Measurements from ENCODE around the gene AGER.
A peak's percentile ranks its signal among the peaks of the same experiment; 100 is the strongest.

Gene AGER

DNA sequence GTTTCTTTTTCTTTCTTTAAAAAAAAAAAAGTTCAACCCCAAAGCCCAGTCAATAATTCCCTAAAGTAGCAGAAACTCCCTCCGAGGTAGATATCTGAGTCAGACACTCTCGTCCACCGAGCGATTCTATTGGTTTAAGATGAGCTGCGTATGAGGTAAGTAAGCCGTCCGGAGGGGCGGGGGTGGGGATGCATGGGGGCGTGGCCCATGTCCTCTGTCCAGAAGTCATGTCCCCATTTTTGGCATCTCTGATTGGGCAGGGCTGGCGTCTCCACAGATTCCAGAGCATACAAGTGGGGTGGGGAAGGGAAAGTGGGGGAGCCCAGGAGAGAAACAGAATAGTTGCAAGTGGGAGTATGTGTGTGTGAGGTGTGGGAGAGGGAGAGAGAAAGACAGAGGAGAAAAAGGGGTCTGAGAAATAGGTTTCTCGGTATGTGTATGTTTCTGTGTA lies 1.7 kb upstream of the AGER start:
- DNase-seq = peak; percentile 57 to 64

DNA sequence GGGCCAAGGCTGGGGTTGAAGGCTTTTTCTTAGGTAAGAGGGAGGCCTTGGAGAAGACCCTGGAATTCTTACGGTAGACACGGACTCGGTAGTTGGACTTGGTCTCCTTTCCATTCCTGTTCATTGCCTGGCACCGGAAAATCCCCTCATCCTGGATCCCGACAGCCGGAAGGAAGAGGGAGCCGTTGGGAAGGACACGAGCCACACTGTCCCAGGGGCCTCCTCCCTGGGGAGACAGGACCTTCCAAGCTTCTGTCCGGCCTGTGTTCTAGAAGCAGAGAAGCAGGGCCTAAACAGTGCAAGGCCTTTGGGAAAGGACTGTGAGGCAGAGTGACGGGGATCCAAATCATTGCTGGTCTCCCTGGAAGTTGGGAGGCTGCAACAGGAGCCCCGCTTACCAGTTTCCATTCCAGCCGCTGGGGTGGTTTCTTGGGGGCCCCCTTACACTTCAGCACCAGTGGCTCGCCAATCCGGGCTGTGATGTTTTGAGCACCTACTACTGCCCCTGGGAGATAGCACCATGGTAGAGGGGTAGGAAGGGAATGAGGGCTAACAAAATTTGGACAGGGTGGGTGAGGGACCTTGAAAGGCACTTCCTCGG lies 470 bp downstream of the AGER start:
- no peak for DNase-seq

DNA sequence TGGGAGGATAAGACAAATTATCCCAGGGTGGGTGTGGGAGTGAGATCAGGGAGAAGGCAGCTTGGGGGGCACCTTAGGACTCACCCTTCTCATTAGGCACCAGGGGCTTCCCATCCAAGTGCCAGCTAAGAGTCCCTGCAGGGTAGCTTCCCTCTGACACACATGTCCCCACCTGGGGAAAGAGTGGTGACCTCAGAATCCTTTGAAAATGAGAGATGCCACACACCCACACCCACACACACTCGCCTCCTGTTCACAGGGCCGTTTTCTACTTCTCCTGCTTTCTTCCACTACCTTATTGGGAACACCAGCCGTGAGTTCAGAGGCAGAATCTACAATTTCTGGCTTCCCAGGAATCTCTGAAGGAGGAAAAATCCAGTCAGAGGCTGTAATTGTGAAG lies 1.0 kb downstream of the AGER start:
- no peak for DNase-seq

DNA sequence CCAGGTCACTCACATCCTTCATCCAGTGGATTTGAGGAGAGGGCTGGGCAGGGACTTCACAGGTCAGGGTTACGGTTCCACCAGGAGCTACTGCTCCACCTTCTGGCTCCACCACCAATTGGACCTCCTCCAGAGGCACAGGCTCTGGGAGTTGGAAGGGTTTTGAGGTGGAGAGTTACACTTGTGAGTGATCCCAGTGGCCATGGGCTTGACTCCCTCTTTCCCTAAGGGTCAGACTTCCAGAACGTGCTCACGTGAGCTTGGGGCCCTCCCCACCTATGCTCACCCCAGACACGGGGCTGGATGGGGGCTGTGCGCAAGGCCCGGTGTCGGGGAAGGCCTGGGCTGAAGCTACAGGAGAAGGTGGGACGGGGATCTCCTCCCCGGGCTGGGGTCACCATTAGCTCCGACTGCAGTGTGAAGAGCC lies 1.5 kb downstream of the AGER start:
- DNase-seq = no peak

DNA sequence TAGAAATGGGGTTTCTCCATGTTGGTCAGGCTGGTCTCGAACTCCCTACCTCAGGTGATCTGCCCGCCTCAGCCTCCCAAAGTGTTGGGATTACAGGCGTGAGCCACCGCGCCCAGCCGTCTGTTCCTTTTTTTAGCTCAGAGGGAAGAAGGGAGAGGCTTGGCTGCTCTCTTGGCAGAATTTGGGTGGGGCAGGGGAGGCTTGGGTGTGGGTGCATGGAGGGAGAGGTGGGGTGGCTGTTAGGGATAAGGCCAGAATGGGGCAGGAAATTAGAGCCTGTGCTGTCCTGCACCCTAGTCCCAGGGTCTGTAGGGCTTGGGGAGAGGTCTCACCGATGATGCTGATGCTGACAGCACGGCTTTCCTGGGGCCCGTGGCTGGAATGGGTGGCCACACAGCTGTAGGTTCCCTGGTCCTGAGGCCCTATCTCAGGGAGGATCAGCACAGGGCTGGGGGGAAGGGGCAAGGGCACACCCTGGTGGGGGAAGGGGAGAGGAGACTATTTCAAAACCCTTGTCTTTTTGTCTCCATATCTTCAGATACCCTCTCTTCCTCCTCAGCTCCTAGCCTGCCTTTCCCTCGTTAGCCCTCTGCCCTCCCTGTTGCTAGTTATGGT lies 2.0 kb downstream of the AGER start:
- no peak for DNase-seq

DNA sequence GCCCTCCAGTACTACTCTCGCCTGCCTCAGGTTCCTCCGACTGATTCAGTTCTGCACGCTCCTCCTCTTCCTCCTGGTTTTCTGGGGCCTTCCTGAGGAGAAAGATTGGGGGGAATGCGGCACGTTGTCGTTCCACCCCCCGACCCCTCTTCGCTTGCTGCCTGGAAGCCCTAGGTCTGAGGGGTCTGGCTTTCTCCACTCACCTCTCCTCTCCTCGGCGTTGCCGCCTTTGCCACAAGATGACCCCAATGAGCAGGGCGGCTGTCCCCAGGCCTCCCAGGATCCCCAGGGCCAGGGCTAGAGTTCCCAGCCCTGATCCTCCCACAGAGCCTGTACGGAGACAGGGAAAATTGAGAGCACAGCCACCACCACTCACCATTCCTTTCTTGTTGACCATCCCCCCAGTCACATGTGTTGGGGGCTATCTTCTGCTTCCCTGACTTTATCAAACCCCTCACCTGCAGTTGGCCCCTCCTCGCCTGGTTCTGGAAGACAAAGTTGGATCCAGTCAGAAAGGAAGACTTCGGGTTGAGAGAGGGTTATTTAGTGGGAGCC lies 2.8 kb downstream of the AGER start:
- no peak for DNase-seq

DNA sequence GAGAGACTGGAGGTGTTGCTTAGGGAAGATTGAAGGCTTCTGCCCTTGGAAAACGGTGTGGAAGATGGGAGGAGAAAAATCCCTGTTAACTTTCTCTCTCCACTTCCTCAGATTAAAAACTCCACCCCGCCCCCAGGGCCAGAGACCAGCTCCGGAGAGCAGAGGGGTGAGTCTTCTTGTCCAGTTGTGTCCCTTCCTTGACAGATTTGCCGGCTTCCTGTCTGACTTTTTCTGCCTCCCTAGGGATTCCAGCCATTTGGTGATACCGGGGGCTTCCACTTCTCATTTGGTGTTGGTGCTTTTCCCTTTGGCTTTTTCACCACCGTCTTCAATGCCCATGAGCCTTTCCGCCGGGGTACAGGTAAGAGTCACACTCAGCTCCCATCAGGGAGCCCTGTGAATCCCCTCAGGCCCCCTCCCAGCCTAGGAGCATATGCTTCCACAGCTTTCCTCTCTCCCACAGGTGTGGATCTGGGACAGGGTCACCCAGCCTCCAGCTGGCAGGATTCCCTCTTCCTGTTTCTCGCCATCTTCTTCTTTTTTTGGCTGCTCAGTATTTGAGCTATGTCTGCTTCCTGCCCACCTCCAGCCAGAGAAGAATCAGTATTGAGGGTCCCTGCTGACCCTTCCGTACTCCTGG lies 4.2 kb downstream of the AGER start:
- no peak for DNase-seq

DNA sequence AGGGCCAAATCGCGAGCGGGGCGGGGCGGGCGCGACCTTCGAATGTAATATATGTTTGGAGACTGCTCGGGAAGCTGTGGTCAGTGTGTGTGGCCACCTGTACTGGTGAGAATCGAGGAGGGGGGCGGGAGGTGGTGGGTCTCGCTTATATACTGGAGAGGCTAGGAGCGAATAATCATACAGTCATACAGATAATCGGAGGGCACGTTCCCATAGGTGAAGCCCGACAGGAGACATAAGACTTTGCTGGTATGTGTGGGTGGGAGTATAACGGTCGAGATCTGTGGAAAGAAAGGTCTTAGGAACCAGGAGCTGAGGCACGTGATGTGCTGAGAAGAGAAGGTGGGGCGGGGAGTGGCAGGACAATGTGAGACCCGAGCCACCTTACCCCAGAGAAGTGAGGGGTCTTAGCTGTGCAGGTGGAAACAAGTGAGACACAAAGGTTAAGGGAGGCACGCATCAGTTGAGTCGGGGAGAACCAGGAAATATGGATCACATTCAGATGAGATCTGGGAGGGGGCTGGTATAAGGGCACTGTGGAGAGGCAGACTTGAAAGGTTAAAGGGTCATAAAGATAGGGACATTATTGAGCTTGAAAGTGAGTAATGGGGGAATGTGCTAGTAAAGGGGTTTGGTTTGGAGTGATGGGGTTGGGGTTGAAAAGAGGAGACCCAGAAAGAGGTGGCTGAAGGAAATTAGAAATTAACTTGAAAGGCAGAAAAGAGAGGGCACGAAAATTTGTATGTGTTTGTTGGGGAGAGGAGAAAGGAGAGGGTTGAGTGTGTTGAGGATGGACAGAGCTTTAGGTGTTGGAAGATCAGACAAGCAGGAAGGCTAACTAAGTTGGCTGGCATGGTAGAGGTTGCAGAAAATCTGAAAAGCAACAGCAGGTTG lies 5.3 kb downstream of the AGER start:
- DNase-seq = no peak

DNA sequence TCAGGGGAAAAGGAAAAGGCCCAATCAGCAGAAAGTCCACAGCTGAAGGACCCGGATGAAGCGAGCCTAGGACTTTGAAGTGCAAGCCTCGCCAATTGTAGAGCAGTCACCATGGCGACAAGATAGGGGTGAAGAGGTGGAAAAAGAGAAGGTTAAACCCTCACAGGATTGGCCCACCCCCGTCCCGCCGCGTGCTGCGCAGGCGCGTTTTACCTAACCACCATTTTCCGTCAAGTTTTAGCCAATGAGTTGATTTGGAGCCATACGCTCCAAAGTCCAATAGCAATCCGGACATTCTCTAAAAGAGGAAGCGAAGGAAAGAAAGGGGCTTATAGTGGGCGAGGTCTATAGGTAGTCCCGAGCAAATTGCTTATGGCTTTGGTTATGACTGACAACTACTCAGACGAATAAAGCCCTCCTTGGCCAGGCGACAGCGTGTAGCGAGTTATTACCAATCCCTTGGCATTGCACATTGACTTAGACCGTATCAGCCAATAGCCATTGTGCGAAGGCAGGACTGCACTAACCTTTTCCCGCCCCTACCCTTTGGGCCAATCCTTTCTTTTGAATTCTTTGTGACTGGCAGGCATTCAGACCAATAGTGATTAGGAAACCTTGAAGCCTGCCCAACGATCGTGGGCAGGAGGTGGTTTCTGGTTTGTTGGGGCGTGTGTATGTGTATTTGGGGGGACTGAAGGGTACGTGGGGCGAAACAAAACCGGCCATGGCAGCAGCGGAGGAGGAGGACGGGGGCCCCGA lies 6.1 kb downstream of the AGER start, which contains the start of gene RNF5:
RNF5 (plus strand) TSS at position 618 of the 759 bp plus-strand sequence; CDS start at position 725, 107 bp downstream.
- peak; percentile 92 to 93 for DNase-seq

DNA sequence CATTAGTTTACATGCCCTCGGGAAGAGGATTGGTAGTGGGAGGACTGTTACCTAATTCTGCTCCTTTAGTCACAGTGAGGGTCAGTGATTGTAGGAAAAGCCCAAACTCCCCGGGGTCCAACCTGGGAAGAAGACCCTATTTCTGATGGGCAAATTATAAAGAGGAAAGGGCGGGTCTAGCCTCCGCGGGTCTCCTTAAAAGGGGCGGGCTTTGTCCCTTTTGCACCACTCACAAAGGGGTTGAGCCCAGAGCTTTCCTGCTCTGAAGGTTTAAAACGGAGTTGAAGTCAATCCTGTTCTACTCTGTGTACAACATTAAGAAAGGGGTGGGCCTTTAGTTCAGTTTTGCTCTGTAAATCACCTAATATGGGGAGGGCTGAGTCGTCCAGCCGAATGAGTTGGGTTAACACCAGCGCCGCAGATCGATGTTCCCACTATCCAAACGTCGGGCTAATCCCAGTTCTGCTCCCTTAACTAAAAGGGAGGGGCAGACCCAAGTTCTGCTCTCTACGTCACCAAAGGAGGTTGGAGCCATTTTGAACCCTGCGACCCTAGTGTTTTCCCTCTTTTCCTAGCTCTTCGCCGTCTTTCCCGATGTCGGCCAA lies 6.8 kb downstream of the AGER start:
- peak in 1 of 2 donors; percentile 31 for DNase-seq

DNA sequence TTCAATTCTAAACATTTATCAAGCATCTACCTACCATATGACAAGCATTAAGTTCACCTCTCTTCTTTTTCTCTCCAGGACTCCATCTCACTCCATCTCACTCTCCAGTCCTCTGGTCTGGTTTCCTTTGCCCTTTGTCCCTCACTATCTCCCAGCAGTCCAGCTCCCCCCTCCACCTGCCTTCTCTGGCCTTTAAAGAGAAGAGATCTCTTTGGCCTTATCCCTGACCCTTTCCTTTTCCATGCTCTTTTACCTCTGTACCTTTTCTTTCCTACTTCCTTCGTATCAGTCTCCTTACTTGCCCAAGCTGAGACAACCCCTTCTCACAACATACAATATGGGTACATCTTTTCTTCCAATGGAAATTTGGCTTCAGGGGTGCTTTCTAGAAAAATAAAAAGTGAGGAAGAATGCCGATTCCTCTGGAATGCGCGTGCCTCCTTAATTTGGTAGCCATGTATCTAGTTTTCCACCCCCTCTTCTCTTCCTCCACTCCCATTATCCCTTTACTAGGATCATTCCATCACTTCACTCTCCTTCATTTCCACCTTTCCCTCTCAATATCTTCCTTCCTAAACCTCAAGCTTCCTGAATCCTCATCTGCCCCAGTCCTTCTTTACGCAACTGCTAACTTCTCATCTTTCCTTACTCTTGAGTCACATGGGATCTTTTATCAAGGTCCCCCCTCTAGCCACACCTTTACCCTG lies 7.4 kb downstream of the AGER start:
- DNase-seq = no peak

DNA sequence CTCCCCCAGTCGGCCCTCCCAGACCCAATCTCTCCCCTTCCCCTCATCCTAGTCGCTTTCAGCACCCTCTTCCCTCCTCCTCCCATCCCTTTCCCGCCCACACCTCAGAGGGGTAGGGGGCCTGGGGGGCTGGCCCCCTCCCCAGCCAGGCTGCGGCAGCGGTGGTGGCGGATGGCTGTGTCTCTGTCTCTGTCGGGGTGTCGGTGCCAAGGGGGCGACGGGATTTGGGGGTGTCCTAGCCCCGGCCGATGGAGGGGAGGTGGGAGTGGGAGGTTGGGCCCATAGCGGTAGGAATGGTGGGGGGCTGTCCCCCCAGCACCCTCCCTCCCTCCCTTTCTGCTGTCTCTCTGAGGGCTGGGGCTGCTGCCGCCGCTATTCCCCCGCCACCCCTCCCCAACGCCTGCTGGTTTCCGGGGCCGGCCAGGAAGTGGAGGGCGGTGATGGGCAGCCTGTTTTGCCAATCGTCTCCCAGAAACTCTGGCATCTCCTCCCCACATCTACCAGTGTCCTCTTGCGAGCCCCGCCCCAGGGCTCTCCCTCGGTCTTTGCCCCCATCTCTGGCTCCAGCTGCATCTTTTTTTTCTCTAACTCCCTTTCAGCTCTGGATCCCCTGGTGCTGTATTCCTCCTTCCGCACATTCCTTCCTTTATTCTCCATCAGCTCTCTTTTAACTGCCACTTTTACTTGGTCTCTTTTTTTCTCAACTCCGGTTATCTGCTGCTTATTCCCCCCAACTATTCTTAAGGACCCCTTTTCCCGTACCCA lies 8.2 kb downstream of the AGER start, which contains the start of gene AGPAT1:
AGPAT1 (minus strand) TSS at position 374 of the 765 bp plus-strand sequence. CDS start 4,588 bp downstream, outside the sequence.
- peak; percentile 93 to 97 for DNase-seq

DNA sequence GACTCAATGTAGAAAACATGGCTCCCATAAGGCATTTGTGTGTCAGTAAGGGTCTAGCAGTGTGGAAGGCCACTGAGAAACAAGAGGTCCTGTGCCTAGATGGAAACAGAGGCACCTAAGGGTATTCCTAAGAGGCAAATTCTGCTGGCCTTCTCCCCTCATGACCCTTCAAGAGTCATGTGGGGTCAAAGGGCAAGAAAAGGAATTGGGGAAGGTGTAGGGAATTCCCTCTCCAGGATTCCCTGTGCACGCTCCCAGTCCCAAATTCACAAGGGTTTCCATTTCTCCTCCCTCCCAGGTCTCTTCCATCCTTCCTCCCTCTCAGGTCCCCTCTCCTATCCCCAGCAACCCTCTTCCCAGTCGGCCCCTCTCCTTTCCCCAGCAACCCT lies 8.7 kb downstream of the AGER start:
- no peak for DNase-seq

DNA sequence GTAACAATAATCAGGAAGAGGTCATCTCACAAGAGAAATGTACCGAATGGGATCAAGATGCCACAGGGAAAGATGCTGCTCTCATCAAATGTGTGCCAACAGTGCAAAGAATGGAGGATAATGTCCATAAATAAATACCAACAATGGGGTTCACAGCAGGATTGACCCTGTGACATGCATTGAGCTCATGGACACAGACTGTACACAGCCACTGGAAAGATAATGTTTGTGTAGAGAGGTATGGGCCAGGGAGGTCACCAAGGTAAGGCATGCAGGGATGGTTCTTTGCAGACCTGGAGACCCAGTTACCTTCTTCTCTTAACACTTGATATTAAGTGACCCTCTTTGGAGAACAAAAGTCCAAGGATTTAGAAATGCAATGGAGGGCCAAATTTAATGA lies 9.6 kb downstream of the AGER start:
- DNase-seq = no peak

DNA sequence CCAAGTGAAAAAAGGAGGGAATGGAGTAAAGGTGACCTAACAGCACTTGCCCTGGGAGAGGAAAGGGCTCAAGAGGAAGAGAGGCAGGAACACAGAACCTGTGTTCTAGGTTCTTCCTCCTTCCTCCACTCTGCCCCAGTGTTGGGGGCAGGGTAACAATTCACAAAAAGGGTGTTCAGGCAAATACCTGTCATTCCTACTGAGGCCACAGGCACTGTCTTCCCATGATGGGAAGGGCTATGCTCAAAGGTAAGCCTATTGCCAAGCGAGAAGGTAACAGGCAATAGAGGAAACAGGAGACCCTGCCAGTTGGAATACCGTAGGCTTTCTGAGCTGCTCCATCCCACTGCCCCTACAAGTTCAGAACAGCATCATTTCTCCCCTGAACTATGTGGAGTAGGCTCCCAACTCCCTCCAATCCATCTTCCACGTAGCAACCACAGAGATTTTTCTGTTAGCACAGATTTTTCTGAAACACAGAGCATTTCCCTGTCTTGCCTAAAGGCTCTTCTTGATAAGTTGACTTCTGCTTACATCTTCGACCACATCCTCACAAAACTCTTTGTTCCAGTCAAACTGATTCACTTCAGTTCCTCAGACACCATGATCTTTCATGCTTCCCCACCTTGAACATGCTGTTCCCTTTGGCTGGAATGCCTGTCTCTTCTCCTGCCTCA lies 10.9 kb downstream of the AGER start:
- no peak for DNase-seq

DNA sequence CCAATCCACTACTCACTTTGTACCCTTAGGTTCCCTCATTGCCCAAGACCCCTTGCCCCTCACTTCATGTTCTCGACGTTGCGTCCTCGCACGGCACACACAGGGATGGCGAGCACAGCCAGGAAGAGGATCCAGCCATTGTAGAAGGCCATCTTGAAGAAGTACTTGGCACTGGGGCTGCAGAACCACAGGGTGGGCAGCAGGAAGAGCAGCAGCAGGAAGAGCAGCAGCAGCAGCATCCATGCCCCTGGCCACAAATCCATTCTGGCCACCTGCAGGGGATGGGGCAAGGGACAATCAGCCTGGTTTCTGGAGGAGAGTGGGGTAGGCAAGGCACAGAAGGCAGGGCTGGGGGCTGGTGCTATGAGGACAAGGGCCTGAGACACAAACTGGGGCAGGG lies 12.8 kb downstream of the AGER start:
- no peak for DNase-seq

DNA sequence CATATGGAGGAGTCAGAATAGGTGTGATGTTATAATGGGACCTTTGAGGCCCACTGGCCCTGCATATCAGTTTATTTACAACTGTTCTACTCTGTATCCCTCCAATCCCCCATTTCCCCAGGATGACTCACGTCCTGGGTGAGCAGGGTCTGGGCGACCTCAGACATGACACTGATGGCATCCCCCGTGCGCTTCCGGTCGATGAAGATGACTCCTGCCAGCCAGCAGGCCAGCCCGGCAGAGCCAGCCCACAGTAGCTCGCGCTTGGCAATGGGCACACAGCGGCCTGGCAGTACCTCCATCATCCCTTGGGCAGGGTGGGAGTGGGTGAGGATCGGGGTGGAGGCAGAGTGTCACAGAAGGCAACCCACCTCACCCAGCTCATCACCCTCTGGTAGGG lies 13.8 kb downstream of the AGER start:
- no peak for DNase-seq

DNA sequence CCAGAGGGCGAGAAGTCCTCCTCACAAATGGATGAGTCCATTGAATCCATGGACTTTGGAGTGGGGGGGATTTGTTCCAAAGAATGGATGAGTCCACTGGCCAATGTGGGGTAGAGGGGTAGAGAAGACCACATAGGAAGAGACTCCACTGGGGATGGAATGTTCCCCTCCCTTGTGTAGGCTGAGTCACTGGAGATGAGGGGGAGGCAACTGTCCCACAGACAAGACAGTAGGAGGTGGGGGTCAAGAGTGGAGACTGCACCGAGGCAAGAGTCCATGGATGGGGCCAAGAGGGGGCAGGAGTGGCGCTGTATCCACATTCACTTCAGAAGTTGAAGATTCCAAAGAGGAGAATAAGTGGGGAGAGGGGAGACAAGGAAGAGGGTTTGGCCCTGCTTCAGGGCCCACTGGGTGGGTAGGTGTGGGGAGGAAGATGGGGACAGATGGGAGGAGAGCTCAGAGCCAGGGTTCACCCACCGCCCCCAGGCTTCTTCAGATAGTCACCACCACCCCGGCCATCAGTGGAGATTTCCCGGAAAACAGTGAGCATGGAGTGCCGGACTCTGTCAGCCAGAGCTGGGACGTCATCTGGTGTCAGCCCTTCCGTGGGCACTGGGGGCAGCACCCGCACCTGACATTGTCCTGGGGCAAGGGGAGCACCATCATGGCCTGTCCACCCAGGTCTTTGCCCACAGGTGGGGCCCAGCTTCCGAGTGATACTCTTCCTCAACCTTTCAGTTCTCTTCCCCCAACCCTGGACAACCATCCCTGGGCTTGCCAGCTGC lies 15.1 kb downstream of the AGER start:
- no peak for DNase-seq

DNA sequence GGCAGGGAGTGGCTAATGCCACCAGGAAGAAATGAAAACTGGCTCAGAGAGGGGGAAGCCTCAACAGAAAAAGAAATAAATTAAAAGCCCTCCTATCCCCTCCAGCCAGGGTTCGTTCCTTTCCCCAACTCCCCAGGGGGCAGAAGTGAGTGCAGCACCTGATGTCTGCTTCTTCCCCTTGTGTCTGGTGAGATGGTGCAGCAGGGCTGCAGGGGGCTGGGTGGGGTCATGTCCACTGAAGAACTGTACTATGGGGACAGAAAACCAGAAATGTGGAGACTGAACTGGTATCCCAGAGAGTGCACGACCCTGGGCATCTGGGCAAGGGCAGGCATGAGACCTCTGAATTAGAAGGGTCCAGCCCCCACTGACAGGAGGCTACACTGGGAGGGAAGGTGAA lies 15.7 kb downstream of the AGER start:
- no peak for DNase-seq
